Esophagus squamous epithelium (tissue), 5 donors: ENCODE measurements around the gene FAM171A1. TPM values are rescaled to one million over a fixed set of nuclear protein-coding genes. Genes with fewer than 3 reads are reported as not detected.
"Not testable (repeated sequence)": the region's sequence is repeated elsewhere in the genome, so short reads cannot be mapped to it uniquely, and the experiment has no call there.

Experiments
- DNase-seq: peaks from one replicate; lab custom pipeline; 2025; lab: John Stamatoyannopoulos, UW
- H3K27ac ChIP-seq, 4 donors: fragments of 200-600 bp; sonication (generic); one replicate each; pipeline ENCODE4 v1.5.1; 2016 to 2019; ENCODE audit warnings: mild to moderate bottlenecking in 1 of 4
- H3K27me3 ChIP-seq, 4 donors: fragments of 200-600 bp; sonication (generic); 1 replicate in 3 of 4; 2 replicates in 1 of 4; pipeline versions ENCODE4 v1.5.1 to v1.6.0; 2017 to 2021; ENCODE audit warnings: antibody characterized with exemption in 1 of 4
- H3K36me3 ChIP-seq, 3 donors: fragments of 200-600 bp; sonication (generic); one replicate each; pipeline ENCODE4 v1.5.1; 2016 to 2019
- H3K4me1 ChIP-seq, 3 donors: fragments of 200-600 bp; sonication (generic); one replicate each; pipeline ENCODE4 v1.5.1; 2017 to 2019
- H3K4me3 ChIP-seq, 4 donors: fragments of 200-600 bp; sonication (generic); 1 replicate in 3 of 4; 2 replicates in 1 of 4; pipeline ENCODE4 v1.5.1; 2016 to 2019; ENCODE audit warnings: mild to moderate bottlenecking in 2 of 4, moderate library complexity in 1 of 4
- H3K9me3 ChIP-seq, 3 donors: fragments of 200-600 bp; sonication (generic); one replicate each; pipeline ENCODE4 v1.5.1; 2016 to 2019
- POLR2A ChIP-seq, 4 donors: fragments of 450-650 bp; IDR thresholded peaks; one replicate each; pipeline ENCODE4 v1.6.1; 2017; ENCODE audit warnings: antibody characterized with exemption in 4 of 4, mild to moderate bottlenecking in 4 of 4, moderate library complexity in 3 of 4
- WGBS, 2 donors: methylation state at CpG; one replicate each; pipeline ENCODE4 v1.1.5; 2018; 5-methylcytosine and 5-hydroxymethylcytosine counted together
- intact Hi-C: fragments of 100-400 bp; cut with DNase I; formaldehyde crosslinking; loops from one replicate; pipeline ENCODE4 v1.15.0; 2022
- total RNA-seq, 4 donors: library from RNA; depleted of rRNA; stranded (reverse); fragments of >200 nt; gene quantifications; one replicate each; pipeline ENCODE4 v1.1.0, GENCODE V29; 2016
- TF ChIP-seq, protein P1 (sequence below), 6 experiments: fragments of 450-650 bp in 4 of 6; fragments of 200-600 bp in 2 of 6; sonication (generic) in 2 of 6; IDR thresholded peaks; one replicate each; pipeline ENCODE4 v1.5.1; 2016 to 2019; ENCODE audit warnings: antibody characterized with exemption in 6 of 6, mild to moderate bottlenecking in 4 of 6, moderate library complexity in 4 of 6
- donor health status: DM: yes; HTN: yes; CAD: no.

FAM171A1 gene
- total RNA-seq, 4 donors from 2014 or later = 3.8 to 10.9 (median 5.3) TPM

DNA sequence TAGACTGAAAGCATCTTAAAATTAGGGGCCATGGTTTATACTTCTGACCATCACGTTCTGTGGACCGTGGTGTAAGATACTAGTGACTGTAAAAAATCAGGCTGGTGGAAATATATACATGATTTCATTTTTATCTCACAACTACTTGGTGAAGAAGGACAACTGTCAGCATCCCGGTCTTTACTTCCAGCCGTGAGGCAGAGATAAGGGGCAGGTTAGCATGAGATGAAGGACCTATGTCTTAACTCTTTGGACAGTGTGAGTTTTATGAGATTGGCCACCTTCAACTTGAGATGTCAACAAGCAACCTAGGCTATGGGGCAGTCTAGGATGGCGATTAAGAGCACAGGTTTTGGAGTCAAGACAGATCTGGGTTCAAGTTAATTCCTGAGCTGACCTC lies 37.5 kb upstream of the FAM171A1 start:
- TF ChIP-seq, protein P1, sequence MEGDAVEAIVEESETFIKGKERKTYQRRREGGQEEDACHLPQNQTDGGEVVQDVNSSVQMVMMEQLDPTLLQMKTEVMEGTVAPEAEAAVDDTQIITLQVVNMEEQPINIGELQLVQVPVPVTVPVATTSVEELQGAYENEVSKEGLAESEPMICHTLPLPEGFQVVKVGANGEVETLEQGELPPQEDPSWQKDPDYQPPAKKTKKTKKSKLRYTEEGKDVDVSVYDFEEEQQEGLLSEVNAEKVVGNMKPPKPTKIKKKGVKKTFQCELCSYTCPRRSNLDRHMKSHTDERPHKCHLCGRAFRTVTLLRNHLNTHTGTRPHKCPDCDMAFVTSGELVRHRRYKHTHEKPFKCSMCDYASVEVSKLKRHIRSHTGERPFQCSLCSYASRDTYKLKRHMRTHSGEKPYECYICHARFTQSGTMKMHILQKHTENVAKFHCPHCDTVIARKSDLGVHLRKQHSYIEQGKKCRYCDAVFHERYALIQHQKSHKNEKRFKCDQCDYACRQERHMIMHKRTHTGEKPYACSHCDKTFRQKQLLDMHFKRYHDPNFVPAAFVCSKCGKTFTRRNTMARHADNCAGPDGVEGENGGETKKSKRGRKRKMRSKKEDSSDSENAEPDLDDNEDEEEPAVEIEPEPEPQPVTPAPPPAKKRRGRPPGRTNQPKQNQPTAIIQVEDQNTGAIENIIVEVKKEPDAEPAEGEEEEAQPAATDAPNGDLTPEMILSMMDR (IDR thresholded peaks at IDR 0.05) = no peak
- no peak for TF ChIP-seq POLR2A (IDR thresholded peaks at IDR 0.05)
- intact Hi-C loops = no loop called here
- Histone ChIP-seq H3K36me3 (no peaks in the 10 kb centered on the region), H3K27me3 (no peaks in the 10 kb centered on the region), H3K27ac (no peak overlapping the region), H3K9me3 (no peaks in the 10 kb centered on the region), H3K4me3 (no peak overlapping the region), H3K4me1 (no peaks in the 10 kb centered on the region)
- WGBS, 2 donors = 89 to 93% methylated on average over 4 to 5 of the region's 5 CpGs
- DNase-seq = no peak

DNA sequence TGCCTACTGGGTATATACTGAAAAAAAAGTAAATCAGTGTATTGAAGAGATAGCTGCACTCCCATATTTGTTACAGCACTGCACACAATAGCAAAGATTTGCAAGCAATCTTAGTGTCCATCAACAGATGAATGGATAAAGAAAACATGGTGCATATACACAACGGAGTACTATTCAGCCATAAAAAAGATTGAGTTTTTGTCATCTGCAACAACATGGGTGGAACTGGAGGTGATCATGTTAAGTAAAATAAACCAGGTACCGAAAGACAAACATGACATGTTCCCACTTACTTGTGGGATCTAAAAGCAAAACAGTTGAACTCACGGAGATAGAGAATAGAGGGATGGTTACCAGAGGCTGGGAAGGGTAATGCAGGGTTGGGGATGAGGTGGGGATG lies 34.2 kb upstream of the FAM171A1 start:
- no peaks in the 10 kb centered on the region for H3K4me1 ChIP-seq
- H3K4me3 ChIP-seq = no peak overlapping the region
- 79 to 82% methylated on average over 3 of the region's 3 CpGs for WGBS, 2 donors
- no peaks in the 10 kb centered on the region for H3K9me3 ChIP-seq
- no peaks in the 10 kb centered on the region for H3K36me3 ChIP-seq
- no peaks in the 10 kb centered on the region for H3K27me3 ChIP-seq
- TF ChIP-seq, protein P1 (IDR thresholded peaks at IDR 0.05) = no peak
- no peak for TF ChIP-seq POLR2A (IDR thresholded peaks at IDR 0.05)
- intact Hi-C loops = no loop called here
- no peak for DNase-seq
- H3K27ac ChIP-seq = no peak overlapping the region

DNA sequence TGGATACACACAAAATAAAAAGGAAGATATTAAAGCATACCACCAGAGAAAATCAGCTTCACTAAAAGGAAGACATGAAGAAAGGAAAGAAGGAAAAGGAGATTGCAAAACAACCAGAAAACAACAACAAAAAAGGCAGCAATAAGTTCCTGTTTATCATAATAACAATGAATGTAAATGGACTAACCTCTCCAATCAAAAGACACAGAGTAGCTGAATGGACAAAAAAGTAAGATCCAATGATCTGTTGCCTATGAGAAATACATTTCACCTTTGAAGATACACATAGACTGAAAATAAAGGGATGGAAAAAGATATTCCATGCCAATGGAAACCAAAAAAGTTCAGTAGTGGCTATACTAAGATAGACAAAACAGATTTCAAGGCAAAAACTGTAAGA lies 30.3 kb upstream of the FAM171A1 start:
- Histone ChIP-seq H3K36me3 (no peaks in the 10 kb centered on the region), H3K27me3 (no peaks in the 10 kb centered on the region), H3K4me3 (no peak overlapping the region), H3K27ac (no peak overlapping the region), H3K9me3 (no peaks in the 10 kb centered on the region), H3K4me1 (no peaks in the 10 kb centered on the region)
- TF ChIP-seq POLR2A (IDR thresholded peaks at IDR 0.05) = no peak
- TF ChIP-seq, protein P1 (IDR thresholded peaks at IDR 0.05) = no peak
- DNase-seq = no peak
- intact Hi-C loops = no loop called here

DNA sequence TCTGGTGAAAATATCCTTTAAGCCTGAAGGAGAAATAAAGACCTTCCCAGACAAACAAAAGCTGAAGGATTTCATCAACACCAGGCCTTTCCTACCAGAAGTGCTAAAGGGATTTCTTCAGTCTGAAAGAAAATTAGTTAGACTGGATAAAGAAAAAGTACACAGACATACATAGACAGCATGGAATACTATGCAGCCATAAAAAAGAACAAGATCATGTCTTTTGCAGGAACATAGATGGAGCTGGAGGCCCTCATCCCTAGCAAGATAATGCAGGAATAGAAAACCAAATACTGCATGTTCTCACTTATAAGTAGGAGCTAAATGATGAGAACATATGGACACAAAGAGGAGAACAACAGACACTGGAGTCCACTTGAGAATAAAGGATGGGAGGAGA lies 29.4 kb upstream of the FAM171A1 start:
- H3K9me3 ChIP-seq, H3K4me3 ChIP-seq, H3K36me3 ChIP-seq, H3K4me1 ChIP-seq, H3K27me3 ChIP-seq, DNase-seq, H3K27ac ChIP-seq, intact Hi-C loops: not testable (repeated sequence)

DNA sequence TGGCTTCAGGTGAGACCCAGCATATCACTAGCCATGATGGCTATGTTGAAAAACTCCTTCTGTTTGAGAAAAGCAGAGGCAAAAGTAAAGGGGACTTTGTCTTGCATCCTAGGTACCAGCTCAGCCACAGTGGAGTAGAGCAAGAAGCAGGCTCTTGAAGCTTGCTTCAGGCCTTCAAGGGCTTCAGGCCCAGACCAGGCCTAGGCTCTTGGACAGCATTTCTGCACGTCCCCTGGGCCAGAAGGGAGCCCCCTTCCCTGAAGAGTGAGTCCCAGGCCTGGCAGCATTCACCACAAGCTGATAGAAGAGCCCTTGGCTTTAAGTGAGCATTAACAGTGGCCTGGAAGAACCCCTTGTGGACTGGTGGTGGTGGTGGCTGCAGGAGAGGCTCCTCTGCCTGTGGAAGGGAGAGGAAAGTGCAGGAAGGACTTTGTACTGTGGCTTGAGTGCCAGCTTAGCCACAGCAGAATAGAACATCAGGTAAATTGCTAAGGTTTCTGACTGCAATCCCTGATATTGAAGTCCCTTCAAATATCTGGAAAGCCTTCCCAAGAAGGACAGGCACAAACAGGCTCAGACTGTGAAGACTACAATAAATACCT lies 28.1 kb upstream of the FAM171A1 start:
- no peak for TF ChIP-seq POLR2A (IDR thresholded peaks at IDR 0.05)
- TF ChIP-seq, protein P1 (IDR thresholded peaks at IDR 0.05) = no peak
- DNase-seq = no peak
- H3K4me1 ChIP-seq = no peaks in the 10 kb centered on the region
- no peak overlapping the region for H3K27ac ChIP-seq
- H3K27me3 ChIP-seq = no peaks in the 10 kb centered on the region
- no CpG with 5 or more reads among the region's 1 CpG for WGBS, 2 donors
- no peak overlapping the region for H3K4me3 ChIP-seq
- intact Hi-C loops = no loop called here
- H3K9me3 ChIP-seq = no peaks in the 10 kb centered on the region
- no peaks in the 10 kb centered on the region for H3K36me3 ChIP-seq

DNA sequence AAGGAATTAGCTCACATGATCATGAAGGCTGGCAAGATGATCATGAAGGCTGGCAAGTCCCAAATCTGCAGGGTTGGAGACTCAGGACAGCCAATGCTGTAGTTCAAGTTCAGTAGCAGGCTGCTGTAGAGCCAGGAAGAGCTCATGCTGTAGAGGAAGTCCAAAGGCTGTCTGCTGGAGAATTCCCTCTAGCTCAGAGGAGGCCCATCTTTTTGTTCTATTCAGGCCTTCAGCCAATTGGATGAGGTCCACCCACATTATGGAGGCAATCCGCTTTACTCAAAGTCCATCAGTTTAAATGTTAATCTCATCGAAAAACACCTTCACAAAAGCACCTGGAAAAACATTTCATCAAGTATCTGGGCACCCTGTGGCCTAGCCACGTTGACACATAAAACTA lies 24.8 kb upstream of the FAM171A1 start:
- Histone ChIP-seq H3K36me3 (no peaks in the 10 kb centered on the region), H3K27me3 (no peaks in the 10 kb centered on the region), H3K9me3 (no peaks in the 10 kb centered on the region), H3K4me3 (no peak overlapping the region), H3K4me1 (no peaks in the 10 kb centered on the region), H3K27ac (no peak overlapping the region)
- TF ChIP-seq, protein P1 (IDR thresholded peaks at IDR 0.05) = no peak
- no peak for TF ChIP-seq POLR2A (IDR thresholded peaks at IDR 0.05)
- no peak for DNase-seq
- WGBS, 2 donors = 75 to 81% methylated on average over 3 of the region's 3 CpGs
- intact Hi-C loops = no loop called here
